ENCODE measurements around the gene METTL21C. TPM values are rescaled to one million over a fixed set of nuclear protein-coding genes. Genes with fewer than 3 reads are reported as not detected.
A peak's percentile ranks its signal among the peaks of the same experiment; 100 is the strongest.

METTL21C gene
- total RNA-seq, 1 donor: not detected

DNA sequence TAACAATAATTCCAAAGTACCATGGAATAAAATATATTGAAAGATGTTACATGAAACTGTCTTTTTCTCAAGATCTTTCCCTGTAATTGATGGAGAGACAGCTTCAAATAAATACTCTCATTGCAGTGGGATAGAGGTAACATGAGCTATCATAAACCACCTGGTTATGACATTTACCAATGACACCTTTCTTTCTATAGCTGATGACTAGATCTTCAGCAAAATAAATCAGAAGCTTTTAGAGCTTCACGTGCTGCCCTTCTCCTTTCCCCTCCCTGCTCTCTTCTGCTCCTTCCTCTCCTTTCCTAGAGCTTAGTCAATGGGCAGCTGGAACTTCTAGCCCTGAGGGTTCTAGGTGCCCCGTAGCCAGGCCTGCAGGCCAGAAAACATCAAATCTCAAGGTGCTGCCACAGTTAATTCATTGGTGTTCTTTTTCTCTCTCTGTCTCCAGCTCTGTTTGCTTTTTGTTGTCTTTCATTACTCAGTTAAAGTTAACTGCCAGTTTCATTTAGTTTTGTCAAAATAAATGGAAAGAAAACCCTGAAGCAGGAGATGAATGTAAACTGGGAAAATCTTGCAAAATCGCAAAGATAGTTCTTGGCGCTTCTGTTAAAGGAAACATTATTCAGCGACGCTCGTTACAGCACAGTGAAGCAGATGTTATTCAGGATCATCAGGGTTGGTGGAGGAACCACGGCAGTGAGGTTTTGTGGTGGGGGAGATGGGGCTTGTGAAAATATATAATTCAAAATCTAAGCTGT, 8.3 kb upstream of the METTL21C start:
- peak overlapping the region; percentile 34 for H3K27ac ChIP-seq (ENCODE audit: low read depth, low read length)
- H3K27me3 ChIP-seq (ENCODE audit: insufficient read depth, low read length): no peaks in the 10 kb centered on the region
- no peaks in the 10 kb centered on the region for H3K9me3 ChIP-seq (ENCODE audit: low read depth, low read length)
- TF ChIP-seq, protein P1, sequence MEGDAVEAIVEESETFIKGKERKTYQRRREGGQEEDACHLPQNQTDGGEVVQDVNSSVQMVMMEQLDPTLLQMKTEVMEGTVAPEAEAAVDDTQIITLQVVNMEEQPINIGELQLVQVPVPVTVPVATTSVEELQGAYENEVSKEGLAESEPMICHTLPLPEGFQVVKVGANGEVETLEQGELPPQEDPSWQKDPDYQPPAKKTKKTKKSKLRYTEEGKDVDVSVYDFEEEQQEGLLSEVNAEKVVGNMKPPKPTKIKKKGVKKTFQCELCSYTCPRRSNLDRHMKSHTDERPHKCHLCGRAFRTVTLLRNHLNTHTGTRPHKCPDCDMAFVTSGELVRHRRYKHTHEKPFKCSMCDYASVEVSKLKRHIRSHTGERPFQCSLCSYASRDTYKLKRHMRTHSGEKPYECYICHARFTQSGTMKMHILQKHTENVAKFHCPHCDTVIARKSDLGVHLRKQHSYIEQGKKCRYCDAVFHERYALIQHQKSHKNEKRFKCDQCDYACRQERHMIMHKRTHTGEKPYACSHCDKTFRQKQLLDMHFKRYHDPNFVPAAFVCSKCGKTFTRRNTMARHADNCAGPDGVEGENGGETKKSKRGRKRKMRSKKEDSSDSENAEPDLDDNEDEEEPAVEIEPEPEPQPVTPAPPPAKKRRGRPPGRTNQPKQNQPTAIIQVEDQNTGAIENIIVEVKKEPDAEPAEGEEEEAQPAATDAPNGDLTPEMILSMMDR (IDR thresholded peaks at IDR 0.05; ENCODE audit: extremely low read depth, low read depth, low read length): no peak
- H3K4me3 ChIP-seq (ENCODE audit: insufficient read depth, low read length): no peak overlapping the region
- H3K4me1 ChIP-seq (ENCODE audit: insufficient read depth, low read length): peaks cover 43% of the 10 kb centered on the region
- no peaks in the 10 kb centered on the region for H3K79me2 ChIP-seq (ENCODE audit: insufficient read depth, low read length)
- DNase-seq (ENCODE audit: insufficient read length, low spot score, missing footprints): peak; percentile 49
- peak overlapping the region; percentile 85 for H2AFZ ChIP-seq (ENCODE audit: low read length)
- peak overlapping the region; percentile 60 for H3K4me2 ChIP-seq (ENCODE audit: insufficient read depth, low read length)
- no peaks in the 10 kb centered on the region for H3K36me3 ChIP-seq (ENCODE audit: insufficient read depth, low read length)
- H4K20me1 ChIP-seq (ENCODE audit: insufficient read depth, low read length): no peaks in the 10 kb centered on the region

DNA sequence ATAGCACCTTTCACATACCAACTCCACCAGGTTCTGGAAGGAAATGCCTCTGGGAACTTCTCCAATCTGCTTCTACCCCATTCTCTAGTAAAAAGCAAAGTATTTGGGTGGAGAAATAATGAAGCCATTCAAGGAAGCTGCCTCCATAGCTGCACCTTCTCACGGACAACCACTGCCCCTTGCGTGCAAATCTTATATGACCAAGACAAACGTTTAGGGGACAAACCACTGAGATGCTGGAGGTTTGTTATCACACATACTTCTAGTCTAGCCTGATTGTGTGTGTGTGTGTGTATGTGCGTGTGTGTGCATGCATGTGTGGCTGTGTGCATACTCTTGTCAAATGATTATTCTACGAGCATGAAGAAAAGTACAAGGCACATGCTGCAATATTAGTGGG, 6.5 kb upstream of the METTL21C start:
- Histone ChIP-seq H3K79me2 (ENCODE audit: insufficient read depth, low read length) (no peaks in the 10 kb centered on the region), H3K36me3 (ENCODE audit: insufficient read depth, low read length) (no peaks in the 10 kb centered on the region), H3K4me1 (ENCODE audit: insufficient read depth, low read length) (peaks cover 33% of the 10 kb centered on the region), H3K27me3 (ENCODE audit: insufficient read depth, low read length) (no peaks in the 10 kb centered on the region), H3K9me3 (ENCODE audit: low read depth, low read length) (no peaks in the 10 kb centered on the region), H3K4me3 (ENCODE audit: insufficient read depth, low read length) (no peak overlapping the region), H3K27ac (ENCODE audit: low read depth, low read length) (no peak overlapping the region), H3K4me2 (ENCODE audit: insufficient read depth, low read length) (no peak overlapping the region), H4K20me1 (ENCODE audit: insufficient read depth, low read length) (no peaks in the 10 kb centered on the region), H2AFZ (ENCODE audit: low read length) (no peak overlapping the region)
- TF ChIP-seq, protein P1 (IDR thresholded peaks at IDR 0.05; ENCODE audit: extremely low read depth, low read depth, low read length): no peak
- no peak for DNase-seq (ENCODE audit: insufficient read length, low spot score, missing footprints)

DNA sequence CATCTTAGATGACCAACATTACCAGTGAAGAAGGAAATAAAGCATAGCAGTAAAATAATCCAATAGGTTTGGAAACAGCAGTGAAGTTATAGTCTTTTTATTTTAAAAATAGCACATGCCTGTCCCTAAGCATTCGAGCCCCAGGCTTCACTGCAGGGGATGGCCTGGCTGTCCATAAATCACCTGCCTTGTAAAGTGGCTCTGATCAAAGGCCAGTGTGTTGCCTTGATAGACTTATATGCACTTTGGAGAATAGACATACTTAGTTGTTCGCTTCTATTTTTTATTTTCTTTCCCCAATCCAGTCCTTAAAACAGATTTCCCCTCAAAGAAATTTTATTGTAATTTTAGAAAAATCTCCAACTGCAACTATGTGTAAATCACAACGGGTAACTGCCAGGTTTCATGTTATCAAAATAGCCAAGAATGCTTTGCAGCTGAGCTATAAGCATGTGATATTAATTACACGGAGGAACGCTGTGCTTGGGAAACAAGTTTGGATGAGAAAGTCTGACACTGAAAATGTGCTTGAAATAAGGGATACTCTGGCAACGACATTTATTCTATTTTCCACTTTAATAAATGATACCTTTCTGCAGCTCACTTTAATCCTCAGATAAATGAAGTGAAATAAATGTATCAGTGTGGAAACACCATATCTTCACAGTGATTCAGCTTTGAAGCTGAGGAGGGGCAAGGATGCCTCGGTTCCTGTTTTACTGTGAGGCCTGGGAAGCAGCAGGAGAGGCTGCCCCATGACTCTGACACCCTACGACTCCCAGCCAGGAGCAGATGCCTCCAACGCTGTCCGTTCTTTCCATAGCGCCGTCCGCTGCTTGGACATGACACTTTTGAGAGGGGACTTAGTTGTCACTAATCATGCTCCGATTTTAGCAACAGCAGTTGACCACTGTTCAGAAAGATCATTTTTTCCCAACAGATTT, 5.5 kb upstream of the METTL21C start:
- TF ChIP-seq, protein P1 (IDR thresholded peaks at IDR 0.05; ENCODE audit: extremely low read depth, low read depth, low read length): no peak
- no peak for DNase-seq (ENCODE audit: insufficient read length, low spot score, missing footprints)

DNA sequence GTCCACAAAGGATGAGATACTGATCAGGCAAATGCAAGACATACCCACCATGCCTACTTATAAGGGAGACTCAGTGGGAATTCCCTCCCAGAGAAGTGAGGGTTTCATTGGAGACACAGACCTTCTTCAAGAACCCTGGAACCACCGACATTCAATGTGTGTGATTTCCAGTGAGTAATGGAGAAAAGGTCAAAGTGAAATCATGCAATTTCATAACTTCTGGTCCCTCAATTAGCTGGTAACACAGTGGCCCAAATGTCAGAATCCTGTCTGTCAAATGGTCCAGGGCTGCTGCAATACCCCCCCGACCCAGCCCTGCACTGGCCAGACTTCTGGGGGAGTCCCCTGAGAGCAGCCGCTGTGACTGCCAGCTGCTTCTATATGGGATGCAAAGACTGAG, 4.7 kb upstream of the METTL21C start:
- Histone ChIP-seq H3K79me2 (ENCODE audit: insufficient read depth, low read length) (no peaks in the 10 kb centered on the region), H3K36me3 (ENCODE audit: insufficient read depth, low read length) (no peaks in the 10 kb centered on the region), H4K20me1 (ENCODE audit: insufficient read depth, low read length) (no peaks in the 10 kb centered on the region), H3K27me3 (ENCODE audit: insufficient read depth, low read length) (peaks cover 11% of the 10 kb centered on the region), H3K4me3 (ENCODE audit: insufficient read depth, low read length) (no peak overlapping the region), H3K9me3 (ENCODE audit: low read depth, low read length) (no peaks in the 10 kb centered on the region), H2AFZ (ENCODE audit: low read length) (no peak overlapping the region), H3K4me1 (ENCODE audit: insufficient read depth, low read length) (peaks cover 22% of the 10 kb centered on the region), H3K4me2 (ENCODE audit: insufficient read depth, low read length) (no peak overlapping the region), H3K27ac (ENCODE audit: low read depth, low read length) (no peak overlapping the region)
- TF ChIP-seq, protein P1 (IDR thresholded peaks at IDR 0.05; ENCODE audit: extremely low read depth, low read depth, low read length): no peak
- DNase-seq (ENCODE audit: insufficient read length, low spot score, missing footprints): no peak

More for the DNA sequence above, 5.5 kb upstream of the METTL21C start:
- H3K4me1 ChIP-seq (ENCODE audit: insufficient read depth, low read length): peaks cover 30% of the 10 kb centered on the region
- H4K20me1 ChIP-seq (ENCODE audit: insufficient read depth, low read length): no peaks in the 10 kb centered on the region
- no peak overlapping the region for H3K4me3 ChIP-seq (ENCODE audit: insufficient read depth, low read length)
- peak overlapping the region; percentile 27 for H2AFZ ChIP-seq (ENCODE audit: low read length)
- H3K27me3 ChIP-seq (ENCODE audit: insufficient read depth, low read length): peaks cover 2% of the 10 kb centered on the region
- H3K27ac ChIP-seq (ENCODE audit: low read depth, low read length): no peak overlapping the region
- H3K79me2 ChIP-seq (ENCODE audit: insufficient read depth, low read length): no peaks in the 10 kb centered on the region
- H3K9me3 ChIP-seq (ENCODE audit: low read depth, low read length): no peaks in the 10 kb centered on the region
- H3K4me2 ChIP-seq (ENCODE audit: insufficient read depth, low read length): no peak overlapping the region
- no peaks in the 10 kb centered on the region for H3K36me3 ChIP-seq (ENCODE audit: insufficient read depth, low read length)
